Stimulated activated CD8-positive, alpha-beta memory T cell treated with anti-CD3 and anti-CD28 coated beads, Interleukin-7, amount 100 ng/mL, for 1 hour (primary cell): ENCODE data around the gene RECQL5.
"Not testable (repeated sequence)": the region's sequence is repeated elsewhere in the genome, so short reads cannot be mapped to it uniquely, and the experiment has no call there.

Source experiments
- DNase-seq, 2 donors: peaks; one replicate each; pipeline ENCODE4 v3.0.0-alpha.2; 2020; ENCODE audit warnings: low read depth in 2 of 2

The RECQL5 gene

DNA sequence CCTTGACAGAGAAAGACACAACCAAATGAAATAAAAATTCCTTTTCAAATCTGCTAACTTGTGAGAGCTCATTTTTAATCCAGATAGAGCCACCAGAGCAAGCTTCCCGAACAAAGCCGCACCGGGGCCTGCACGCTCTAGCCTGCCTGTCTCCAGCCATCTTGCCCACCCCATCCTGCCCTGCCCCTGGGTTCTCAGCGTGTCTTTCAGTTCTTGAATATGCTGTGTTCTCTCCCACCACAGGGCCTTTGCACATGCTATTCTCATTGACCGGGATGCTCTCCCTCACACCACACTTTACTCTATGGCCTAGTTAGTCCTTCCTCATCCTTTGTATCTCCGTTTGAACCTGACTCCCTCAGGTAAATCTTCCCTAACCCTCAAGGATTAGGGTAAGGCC is 19.0 kb downstream of the RECQL5 start:
- no peak for DNase-seq

DNA sequence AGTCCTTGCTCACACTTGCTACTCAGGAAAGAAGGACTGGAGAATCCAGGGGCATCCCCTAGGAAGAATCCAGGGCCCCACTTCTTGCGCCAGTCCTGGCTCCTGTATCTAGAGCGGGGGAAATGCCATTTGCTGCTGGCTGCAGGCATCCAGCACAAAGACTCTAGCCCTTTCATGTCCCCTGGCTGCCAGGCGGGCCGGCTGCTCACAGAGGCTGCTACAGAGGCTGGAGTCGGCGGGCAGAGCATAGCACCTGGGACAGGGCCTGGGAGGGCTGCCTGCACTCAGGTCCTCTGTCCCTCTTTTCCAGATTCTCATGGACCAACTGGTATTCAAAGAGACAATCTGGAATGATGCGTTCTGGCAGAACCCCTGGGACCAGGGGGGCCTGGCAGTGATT is 19.9 kb downstream of the RECQL5 start:
- DNase-seq = no peak

DNA sequence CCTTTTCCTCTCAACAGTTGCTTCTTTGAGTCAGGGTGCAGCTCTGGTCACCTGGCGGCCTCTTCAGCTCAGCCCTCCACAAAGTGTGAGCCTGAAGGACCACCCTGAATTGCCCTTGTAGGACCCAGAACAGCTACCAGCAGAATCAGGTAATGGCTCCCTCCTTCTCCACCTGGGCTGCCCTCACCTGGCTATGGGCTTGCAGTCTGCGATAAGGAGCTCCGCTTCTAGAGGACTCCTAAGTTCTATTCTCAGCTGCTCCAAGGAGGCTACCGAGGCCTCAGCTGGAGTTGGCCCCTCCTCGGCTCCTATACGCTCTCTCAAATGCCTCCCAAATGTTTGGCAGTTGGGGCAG is 20.3 kb downstream of the RECQL5 start:
- no peak for DNase-seq

DNA sequence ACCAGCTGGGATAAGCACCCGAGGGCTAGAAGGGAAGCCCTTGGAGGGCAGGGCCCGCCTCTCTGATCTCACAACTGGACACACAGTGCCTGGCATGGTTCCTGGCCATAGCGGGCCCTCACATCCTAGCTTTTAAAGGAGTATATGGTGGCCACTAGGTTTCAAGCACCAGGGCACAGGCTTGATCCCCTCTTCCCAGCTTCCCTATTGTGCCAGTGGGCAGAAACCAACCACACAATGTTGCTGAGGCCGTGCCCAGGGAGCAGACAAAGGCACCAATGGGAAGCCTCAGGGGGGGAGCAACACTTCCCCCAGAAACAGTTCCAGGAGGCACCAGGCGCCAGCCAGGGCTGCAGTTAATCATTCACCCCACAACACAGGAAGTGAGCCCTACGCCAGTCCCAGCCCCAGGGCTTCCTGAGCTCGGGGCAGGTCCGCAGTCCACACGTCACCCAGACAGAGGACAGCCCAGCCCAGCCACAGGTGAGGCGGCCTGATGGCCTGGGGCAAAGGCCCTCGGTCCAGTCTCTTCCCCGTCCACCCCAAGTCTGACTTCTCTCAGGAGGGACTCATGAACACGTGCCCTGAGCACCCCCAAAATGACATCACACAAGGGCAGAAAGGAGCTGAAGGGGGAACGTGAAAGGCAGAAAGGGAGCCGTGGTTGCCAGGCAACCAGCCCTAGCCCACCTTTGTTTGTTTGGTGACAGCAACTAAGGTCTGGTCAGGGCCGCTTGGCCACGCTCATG is 20.9 kb downstream of the RECQL5 start:
- no peak for DNase-seq

DNA sequence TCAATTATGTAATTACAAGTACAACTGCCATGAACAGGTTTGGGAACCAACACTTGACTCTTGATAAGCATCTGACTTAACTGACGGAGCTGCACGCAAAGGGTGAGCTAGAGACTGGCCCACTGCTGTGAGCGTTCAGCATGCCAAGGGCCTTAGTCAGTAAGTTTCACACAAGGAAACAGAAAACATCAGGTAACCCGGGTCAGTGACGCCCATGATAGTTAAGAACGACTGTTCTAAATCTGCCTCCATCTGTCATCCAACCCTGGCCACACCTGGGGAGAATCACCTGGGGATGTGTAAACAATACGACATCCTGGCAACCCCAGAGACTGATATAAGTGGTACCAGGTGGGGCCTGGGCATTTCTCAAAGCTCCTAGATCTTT is 21.5 kb downstream of the RECQL5 start:
- no peak for DNase-seq

DNA sequence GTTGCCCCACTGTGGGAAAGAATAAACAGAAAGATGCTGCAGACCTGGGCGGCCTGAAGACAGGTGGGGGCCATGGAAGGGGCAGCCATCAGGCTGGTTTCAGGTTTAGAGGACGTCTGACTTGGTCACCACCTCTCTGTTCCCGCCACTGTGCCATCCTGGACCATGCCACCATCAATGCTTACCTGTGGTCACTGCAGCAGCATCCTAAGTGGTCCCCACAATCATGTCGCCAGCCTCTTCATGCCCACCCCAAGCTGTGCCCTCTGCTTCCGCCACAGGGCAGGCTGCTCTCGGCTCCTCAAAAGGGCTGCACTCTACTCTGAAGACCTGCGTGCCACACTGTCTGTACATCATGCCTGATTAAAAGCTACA is 23.3 kb downstream of the RECQL5 start:
- no peak for DNase-seq

DNA sequence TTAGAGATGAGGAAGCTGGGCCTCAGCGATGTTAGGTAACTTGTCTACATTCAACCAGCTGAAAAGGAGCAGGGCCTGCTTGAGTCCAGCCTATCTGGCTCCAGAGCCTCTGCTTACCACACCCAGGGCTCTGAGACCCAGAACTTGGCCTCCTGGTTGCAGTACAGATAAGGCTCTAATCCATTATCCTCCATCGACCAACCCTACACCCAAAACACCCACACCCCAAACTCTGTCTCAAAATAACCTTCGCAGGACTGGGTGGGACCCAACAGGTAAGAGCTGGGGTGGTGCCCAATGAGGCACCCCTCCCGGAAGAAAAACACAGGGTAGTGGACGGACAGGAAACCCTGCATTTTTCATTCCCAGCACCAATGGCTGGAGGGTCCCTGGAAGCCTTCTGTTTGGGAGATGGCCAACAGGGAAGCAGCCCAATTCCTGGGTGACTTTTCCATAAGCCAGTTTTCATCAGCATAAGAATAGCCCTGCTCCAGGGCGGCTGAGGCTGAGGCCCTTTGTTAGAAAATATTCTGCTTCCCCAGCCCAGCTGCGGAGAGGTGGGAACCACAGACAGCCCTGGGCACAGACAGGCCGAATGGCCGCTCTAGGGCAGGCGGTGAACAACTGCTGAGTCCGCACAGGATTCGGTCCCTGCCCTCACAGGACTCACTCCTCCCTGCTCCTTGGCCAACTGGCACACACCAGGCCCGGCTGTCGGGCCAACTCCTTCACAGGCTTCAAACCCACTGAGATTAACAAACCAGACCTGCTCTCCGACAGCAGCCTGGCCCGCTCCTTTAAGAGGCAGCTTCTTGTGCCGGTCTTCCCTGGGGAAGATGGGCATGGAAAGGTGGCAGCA is 23.9 kb downstream of the RECQL5 start:
- no peak for DNase-seq

DNA sequence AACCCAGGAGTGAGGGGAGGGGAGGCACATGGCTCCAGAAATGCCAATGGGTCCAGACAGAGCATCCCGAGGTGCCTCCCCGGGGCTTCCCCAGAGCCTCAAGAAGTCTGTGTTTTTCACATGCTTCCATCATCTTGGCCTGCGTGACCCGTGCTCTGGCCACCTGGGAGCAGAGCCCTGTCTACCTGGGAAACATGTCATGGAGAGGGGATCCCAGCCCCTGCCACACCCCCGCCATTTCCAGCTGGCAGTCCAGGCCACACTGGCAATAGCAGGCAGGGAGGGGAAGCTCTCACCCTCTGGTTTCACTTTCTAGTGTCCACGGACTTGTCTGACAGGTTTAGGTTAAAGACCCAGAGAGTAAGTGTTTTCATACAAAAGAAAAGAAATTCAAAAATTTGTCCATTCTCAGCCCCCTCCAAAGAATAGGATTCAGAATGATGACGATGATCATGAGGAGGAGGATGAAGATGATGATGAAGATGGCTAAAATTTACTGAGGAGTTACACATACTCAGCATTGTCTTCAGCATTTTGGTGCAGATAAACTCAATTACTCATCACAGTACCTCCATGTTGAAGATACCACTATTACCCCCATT is 24.7 kb downstream of the RECQL5 start:
- no peak for DNase-seq

DNA sequence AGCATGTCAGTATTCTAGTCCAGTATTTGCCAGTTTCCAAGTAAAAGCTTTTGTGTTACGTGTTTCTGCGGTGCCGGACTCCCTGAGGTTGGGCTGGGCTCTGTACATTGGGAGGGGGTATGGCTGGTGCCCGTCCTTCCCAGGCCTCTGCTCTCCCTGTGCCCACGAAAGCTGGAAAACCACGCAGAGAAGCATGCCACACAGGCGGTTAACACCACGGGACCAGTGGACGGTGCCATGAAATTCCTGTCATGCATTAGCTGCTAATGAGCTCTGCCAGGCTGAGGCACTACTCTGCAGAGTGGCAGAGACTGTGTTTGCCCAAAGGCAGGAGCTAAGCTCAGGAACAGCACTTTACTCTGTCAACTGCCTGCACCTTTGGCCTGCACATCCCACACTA is 25.6 kb downstream of the RECQL5 start:
- DNase-seq = no peak

DNA sequence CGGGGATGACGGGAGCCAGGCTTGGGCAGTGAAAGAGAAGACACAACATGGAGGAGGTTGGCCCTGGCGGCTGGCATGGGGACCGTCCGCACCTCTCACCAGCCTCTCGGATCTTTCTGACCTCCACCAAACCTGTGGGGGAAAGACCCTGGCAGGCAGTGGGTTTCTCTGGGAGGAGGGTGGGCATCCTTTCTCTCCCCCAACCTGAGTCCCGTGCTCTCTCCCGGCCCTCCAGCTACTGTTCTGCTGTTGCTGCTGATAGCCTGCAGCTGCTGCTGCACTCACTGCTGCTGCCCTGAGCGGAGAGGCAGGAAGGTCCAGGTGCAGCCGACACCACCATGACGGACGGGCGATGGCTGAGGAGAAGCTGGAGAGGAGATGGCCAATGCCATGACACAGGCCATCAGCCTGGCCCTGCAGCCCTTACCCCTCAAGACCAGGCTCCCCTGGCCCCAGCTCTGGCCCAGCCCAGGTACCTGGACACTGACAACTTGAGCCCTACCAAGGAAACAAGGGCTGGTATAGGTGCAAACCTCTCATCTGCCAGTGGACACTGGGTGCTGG is 26.3 kb downstream of the RECQL5 start:
- DNase-seq = no peak

DNA sequence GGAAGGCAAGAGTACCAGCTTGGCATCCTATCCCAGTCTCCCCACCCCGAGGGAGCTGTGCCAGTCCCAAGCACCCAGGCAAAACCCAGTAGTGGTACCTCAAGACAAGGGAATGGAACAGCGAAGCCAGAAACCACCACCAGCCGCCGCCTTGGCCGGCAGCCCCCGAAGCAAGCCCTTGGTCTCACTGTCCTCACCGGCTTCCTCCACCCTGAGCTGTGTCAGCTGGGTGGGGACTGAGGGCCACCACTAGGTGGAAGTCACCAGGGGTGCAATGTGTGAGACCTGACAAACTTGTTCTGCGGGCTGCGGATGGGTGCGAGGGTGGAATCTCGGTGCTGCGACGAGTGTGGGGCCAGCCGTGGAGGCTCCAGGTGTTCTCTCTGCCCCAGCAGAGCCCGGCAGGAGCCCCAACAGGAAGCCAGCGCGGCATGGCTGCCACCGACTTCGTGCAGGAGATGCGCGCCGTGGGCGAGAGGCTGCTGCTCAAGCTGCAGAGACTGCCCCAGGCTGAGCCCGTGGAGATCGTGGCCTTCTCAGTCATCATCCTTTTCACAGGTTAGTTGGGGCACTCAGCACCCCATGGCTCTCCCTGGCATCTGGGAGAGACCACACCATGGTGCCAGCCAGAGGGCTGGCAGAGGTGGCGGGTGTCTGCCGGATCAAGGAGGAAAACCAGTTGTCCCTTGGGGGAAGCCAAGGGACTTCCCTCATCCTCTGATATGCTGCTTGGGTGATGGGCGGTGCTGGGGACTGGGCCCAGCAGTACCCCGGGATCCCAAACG is 27.0 kb downstream of the RECQL5 start:
- DNase-seq = no peak

DNA sequence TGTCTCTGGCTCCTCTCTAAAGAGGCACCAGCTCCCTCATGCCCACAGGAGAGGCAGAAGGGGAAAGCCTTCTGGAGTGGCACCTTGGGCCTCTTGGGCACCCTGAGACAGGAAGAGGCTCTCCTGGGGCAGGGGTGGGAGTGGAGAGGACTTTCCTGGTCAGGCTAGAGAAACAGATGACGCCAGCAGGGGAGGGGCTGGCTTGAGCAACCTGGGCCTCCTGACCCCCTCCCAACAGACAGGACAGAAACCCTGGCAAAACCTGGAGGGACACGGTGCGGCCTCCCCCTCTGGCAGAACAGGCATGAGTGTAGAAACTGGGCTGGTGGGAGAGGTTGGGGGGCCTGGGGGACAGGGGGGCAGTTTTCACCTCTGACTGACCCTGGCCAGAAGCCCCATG is 27.6 kb downstream of the RECQL5 start:
- no peak for DNase-seq

DNA sequence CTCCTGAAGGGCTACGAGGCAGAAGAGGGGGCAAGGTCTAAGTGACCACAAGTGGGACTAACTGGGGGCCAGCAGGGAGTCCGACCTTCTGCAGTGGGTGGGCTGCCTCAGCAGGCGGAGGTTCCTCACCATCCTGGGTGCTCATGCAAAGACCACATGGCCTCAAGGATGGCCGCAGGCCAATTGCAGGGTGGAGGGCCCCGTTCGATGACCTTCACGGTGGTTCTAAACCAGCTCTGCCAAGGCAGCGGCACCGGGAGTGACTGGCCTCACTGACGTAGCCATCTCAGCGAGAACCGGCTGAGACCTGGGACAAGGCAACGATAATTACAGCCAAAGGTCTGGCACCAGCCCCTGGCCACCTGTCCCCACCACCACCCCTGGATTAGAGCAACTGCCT is 28.1 kb downstream of the RECQL5 start:
- DNase-seq = no peak

DNA sequence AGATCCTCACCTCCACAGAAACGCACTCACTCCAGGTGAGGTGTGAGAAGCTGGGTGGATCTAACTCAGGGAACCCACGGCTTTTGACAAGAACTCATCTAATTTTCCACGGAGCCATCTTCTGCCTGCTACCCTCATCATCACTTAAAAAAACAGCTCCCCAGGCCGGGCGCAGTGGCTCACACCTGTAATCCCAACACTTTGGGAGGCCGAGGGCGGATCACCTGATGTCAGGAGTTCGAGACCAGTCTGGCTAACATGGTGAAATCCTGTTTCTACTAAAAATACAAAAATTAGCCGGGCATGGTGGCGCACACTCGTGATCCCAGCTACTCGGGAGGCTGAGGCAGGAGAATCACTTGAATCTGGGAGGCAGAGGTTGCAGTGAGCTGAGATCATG is 28.9 kb downstream of the RECQL5 start:
- DNase-seq = not testable (repeated sequence)

DNA sequence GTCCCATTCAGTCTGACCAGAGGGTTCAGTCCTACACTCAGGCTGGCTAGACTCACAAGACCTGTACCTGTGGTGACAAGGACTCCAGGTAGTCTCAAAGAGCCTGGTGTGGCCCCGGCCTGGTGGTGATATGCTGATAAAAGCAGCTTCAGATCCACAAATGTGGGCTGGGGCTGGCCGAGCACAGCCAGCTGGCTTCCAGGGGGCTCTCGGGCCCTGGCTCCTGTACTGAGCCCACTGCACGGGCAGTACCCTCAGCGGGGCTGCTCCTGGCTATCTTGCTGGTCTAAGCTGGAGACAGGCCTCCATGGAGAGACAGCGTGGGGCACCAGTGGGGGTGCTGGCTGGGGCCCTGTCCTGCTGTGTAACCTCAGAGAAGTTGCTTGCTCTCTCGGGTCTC is 29.4 kb downstream of the RECQL5 start:
- no peak for DNase-seq

DNA sequence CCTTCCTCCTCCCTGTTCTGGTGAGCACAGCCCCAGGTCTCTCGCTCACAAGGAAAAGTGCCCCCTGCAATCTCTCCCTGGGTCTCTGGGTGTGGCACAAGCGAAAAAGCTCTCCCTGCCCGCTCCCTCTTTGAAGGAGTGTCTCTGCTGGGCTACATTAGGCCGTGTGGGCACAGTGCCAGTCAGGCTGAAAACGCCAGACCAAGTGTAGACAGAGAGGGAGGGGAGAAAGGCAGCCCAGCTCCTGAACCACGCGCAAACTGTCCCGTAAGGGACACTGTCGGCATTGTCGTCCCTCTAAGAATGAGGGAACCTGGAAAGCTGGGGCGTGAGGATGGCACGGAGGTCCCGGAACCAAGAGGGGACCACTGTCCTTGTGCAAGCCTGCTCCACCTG is 29.8 kb downstream of the RECQL5 start:
- DNase-seq = no peak

DNA sequence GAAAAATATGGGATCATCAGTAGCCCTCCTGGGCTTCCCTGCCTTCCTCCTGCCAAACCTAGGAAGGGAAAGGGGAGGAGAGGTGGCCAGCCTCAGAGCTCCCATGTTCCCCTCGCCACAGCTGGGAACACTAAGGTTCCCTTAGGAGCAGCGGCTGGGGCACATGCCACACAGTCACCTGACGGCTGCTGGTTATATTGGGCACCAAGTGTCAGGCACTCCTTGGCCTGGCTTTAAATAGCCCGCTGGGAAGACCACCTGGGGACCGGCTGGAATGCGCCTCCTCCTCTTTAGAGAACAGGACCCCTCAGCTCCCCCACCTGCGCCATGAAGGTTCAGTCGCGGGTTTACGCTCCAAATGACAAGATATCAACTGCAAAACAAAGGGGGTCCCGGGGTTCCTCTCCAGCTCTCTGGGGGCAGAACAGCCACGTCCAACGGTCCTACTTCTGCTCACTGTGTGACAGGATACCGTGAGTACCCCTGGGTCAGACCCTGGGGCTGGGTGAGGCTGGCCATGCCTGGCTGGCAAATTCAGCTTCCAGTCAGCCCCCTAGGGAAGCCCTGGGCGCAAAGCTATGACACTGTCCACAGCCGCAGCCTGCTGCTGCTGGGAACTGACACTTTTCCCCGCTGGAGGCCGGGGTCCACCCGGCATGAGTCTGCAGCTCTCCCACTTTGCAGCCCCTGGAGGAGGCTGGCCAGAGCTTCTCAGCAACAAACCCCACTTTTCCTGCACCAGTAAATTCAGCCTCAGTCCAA is 30.4 kb downstream of the RECQL5 start:
- DNase-seq = no peak

DNA sequence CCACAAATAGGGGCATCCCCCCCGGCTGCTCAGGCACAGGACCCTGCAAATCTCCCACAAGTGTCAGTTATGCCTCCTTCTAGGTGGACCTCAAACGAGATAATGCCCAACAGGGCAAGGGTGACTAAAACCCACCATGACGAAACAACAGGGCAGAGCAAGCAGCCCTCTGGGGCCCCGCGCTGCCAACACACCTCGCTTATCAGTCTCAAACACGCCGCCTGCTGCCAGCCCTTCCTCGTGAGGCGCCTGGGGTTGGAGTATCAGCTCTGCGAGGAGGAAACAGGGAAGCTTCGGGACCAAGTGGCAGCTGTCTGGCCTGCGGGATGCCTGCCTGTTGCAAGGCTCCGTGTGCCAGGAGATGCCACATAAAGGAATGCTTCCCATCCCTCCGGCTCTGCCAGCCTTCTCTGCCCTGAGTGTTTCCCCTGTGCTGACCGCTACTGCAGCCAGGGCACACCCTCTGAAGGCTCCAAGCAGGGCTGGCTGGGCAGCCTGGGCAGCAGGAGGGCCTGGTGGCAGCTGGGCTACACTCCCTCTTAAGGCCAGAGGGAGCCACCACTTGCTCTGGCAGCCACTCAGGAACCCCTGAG is 31.2 kb downstream of the RECQL5 start:
- no peak for DNase-seq

DNA sequence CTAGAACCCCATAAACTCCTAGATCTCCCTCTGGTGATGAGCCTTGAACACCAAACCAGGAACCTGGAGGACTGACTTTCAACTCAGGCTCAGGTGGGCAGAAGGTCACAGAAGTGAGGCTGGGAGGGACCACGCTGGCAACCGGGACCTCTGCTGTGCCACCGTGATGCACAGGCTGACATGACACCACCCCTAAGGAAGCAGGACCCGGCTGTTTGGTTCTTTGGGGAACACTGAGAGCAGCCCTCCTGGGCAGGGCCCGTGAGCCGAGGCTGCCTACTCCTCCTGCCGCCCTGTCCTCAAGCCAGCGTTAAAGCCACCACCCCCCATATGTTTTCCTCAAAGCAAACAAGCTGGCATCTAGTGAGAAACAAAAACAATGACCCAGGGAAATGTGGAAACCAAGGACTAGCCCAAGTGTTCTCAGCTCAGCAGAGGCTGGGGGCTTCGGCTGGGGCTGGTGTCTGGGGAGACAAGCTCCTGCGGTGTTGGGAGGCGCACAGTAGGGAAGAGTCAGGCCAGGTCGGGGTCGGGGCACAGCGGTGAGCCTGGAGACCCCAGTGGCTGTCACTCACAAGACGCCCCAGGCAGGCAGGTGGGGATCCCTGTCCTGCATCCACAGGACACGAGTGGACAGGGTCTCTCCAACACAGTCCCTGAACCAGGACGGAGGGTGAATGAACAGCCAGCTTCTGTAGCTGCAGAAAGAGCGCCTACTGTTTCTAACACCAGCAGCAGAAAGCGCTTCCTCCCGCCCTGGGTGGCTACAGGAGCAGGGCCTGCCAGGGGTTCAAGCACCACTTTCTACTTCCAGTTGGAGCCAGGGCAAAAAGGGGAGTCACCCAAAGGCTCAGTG is 32.0 kb downstream of the RECQL5 start:
- DNase-seq = no peak

DNA sequence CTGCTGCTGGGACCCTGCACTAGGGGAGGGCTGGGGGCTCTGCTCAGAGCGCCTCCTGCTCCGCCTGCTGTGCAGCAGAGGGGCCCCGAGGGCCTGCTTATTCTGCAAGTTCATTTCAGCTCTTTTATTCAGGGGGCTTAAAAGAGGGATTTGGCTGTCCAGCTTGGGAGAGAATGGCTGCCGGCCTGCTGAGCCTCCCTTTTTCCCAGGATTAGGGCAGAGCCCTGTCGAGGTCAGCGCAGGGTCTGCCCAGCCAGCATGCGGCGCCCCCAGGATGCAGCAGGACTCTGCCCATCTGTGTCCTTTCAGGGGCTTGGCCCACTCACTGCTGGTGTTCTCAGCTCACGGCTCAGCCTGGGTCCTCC is 32.6 kb downstream of the RECQL5 start:
- DNase-seq = no peak
